D721Med (cell line): ENCODE measurements around the gene CTCFL.

Experiments used
- DNase-seq: peaks from one replicate; pipeline ENCODE4 v3.0.0; 2011; ENCODE audit warnings: low spot score; ENCODE audit not compliant: insufficient read length
- FAIRE-seq: peaks from 2 replicates; lab custom pipeline; 2011; peaks lifted over from hg19 to GRCh38; lab: Jason Lieb, UNC
- TF ChIP-seq, protein P1 (sequence below): IDR thresholded peaks from 2 replicates; pipeline ENCODE4 v1.5.1; 2012; ENCODE audit warnings: mild to moderate bottlenecking, control low read depth; ENCODE audit not compliant: insufficient read depth; ENCODE audit errors: missing control alignments

CTCFL gene

DNA sequence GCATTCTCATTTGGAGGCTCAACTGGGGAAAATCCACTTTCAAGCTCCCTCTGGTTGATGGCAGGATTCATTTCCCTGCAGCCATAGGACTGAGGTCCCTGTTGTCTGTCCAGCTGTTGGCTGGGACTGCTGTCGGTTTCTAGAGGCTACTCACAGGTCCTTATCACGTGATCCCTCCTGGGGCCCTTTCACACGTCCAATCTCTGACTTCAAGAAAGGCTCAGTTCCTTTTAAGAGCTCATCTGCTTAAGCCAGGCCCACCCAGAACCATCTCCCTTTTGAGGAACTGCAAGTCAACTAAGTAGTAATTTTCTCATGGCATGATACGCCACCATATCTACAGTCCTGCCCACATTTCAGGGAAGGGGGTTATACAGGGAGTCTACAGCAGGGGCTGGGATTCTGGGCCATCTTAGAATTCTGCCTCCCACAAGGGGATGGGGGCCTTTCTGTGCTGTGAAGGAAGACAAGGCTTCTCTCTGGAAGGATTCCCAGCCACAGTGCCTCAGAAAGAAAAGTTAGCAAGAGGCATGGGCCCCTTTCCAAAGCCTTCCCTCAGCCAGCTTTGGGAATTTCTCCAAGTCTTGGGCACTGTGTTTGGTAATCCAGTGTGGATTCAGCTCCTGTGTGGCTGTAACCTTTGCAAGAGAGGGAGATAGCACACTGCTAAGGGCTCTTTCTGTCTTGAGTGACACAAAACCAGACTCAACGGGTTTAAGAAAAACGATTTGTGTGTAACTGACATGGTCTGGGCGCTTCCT is 66.4 kb downstream of the CTCFL start:
- no peak for DNase-seq
- no peak for FAIRE-seq
- TF ChIP-seq, protein P1, sequence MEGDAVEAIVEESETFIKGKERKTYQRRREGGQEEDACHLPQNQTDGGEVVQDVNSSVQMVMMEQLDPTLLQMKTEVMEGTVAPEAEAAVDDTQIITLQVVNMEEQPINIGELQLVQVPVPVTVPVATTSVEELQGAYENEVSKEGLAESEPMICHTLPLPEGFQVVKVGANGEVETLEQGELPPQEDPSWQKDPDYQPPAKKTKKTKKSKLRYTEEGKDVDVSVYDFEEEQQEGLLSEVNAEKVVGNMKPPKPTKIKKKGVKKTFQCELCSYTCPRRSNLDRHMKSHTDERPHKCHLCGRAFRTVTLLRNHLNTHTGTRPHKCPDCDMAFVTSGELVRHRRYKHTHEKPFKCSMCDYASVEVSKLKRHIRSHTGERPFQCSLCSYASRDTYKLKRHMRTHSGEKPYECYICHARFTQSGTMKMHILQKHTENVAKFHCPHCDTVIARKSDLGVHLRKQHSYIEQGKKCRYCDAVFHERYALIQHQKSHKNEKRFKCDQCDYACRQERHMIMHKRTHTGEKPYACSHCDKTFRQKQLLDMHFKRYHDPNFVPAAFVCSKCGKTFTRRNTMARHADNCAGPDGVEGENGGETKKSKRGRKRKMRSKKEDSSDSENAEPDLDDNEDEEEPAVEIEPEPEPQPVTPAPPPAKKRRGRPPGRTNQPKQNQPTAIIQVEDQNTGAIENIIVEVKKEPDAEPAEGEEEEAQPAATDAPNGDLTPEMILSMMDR: no peak

DNA sequence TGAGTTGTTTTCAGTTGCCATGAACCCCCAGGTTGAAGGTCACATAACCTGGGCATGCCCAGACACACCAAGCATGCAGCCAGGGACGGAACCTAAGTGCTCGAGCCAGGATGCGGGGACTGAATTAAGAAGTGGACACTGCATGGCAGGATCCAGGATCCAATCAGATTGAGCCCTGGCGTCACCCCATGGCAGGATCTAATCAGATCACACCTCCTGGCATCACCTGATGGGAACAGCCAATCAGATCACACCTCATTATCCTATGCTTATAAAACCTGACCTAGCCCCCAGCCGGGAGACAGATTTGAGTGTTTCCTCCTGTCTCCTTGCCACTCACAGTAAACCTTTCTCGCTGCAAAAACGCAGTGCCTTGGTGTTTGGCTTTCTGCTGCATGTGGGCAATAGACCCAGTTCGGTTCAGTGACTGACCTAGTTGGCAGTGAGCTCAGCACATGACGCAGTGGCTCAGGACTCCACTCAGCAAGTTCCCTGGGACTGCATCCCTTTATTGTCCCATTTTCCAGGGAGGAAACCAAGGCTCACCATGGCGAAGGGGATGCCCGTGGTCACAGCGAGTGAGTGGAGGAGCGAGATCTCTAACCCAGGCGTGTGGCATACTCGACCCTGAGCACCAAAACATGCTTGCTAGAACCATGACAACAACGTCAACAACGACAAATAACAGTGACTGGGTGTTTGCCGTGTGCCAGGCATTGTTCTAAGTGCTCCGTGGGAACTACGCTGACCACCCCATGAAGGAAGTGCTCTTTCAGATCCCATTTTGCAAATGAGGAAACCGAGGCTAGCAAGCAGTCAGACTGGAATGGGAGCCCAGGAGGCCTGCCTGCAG is 67.5 kb downstream of the CTCFL start:
- FAIRE-seq (no peak), DNase-seq (no peak)
- TF ChIP-seq, protein P1: no peak

DNA sequence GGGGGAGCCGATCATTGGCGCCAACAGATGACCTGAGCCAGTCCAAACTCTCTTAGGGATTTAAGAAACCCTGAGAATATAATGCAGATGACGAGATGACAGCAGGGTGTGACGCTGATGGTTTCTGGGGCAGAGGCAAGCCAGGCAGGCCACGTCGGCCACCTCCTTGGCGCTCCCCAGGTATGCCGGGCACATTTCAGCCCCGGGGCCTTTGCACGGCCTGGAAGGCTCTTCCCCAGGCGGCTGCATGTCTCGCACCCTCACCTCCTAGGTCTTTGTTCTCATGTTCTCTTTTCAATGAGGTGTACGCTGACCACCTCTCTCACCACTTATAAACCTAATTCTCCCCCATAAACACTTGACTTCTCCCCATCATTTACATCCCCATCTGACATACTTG is 68.8 kb downstream of the CTCFL start:
- FAIRE-seq (no peak), DNase-seq (no peak)
- TF ChIP-seq, protein P1: no peak

DNA sequence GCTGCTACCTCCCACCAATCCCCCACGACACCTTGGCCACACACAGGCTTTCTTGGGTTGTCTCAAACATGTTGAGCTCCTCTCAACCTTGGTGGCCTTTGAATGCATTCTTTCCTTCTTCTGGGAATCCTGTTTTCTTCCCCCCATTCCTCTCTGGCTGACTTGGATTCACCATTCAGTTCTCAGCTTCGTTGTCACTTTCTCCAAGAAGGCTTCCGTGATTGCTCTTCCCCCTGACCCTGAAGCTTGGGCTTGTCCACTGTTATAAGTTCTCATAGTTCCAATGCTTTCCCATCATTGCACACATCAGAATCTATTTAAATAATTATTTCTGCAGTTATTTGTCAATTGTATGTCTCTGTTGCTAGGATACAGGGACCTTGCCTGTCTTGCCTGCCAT is 69.6 kb downstream of the CTCFL start:
- FAIRE-seq (no peak), DNase-seq (no peak)
- TF ChIP-seq, protein P1: no peak

DNA sequence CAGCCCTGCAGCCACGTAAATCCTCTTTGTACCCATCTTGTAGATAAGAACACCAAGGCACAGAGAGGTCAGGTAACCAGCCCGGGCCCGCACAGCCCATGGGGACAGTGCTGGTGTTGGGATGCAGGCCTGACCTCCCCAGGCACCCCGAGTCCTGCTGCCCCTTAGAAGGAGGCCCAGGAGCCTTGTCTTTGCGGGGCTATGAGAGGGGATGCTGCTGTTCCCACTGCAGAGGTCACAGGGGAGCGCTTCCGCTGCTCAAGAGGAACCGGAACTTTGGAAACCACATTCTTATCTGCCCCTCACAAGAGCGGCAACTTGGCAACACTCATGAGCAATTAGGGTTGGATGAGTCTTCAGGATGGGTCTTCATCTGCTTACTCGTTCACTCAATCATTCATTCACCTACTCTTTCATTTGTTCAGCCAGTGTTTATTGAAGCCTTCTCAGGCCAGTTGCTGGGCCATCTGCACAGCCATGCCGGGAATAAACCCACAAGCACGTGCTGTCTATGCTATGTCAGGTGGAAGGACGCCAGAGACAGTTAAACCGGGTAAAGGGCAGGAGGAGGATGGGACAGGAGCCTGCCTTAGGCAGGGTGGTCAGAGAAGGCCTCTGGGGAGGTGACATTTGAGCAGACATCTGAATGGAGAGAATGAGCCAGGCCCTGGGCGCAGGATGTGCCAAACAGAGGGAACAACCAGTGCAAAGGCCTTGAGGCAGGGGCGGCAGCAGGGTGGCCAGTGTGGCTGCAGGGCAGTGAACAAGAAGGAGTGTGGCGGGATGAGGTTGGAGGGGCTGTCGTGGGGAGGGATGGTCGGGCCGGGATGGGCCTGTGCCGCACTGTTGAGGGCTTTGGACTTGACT is 72.9 kb downstream of the CTCFL start:
- DNase-seq (no peak), FAIRE-seq (no peak)
- TF ChIP-seq, protein P1: no peak

DNA sequence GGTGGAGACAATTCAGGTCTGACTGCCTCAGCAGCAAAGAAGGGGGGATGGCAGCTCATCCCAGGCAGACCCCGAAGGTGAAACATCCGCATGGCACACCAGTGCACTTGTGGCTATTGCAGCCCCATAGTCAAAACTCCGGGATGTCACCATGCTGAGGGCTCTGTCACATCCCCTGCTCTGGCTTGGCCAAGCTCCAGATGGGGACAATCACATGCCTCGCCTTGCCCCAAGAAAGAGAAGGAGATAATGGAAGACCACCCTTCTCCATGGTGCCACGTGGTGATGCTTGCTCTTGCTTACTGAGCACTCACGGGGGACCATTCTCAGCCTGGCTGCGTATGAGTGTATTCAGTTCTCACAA is 73.5 kb downstream of the CTCFL start:
- DNase-seq (no peak), FAIRE-seq (no peak)
- TF ChIP-seq, protein P1: no peak
